Measurements from ENCODE around the gene JADE1.

The JADE1 gene

DNA sequence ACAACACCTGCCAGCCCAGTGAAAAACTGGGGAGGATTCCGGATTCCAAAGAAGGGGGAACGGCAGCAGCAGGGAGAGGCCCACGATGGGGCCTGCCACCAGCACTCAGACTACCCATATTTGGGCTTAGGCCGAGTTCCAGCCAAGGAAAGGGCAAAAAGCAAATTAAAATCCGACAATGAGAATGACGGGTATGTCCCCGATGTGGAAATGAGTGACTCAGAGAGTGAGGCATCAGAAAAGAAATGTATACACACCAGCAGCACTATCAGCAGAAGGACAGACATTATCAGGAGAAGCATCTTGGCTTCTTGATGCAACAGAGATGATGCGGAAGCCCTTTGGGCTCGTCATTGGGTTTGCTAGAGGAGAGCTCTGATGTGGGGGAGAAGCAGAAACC is 62.4 kb downstream of the JADE1 start:
- H3K4me1 ChIP-seq (ENCODE audit: control insufficient read depth, insufficient read depth, low read length, poor library complexity, severe bottlenecking) = no peaks in the 10 kb centered on the region
- no peaks in the 10 kb centered on the region for H3K9me3 ChIP-seq (ENCODE audit: control insufficient read depth, low read length)
- H3K4me3 ChIP-seq (ENCODE audit: insufficient read depth, low read depth, low read length, poor library complexity, severe bottlenecking) = no peak overlapping the region
- DNase-seq = no peak
- no peaks in the 10 kb centered on the region for H3K27me3 ChIP-seq (replicated peaks; ENCODE audit: control insufficient read depth, insufficient read depth, low read length, poor library complexity, severe bottlenecking)
- H3K27ac ChIP-seq (ENCODE audit: insufficient read depth, low read length, poor library complexity, severe bottlenecking) = no peak overlapping the region
- peaks cover 49% of the 10 kb centered on the region for H3K36me3 ChIP-seq (ENCODE audit: control insufficient read depth, insufficient read depth, low read length)

DNA sequence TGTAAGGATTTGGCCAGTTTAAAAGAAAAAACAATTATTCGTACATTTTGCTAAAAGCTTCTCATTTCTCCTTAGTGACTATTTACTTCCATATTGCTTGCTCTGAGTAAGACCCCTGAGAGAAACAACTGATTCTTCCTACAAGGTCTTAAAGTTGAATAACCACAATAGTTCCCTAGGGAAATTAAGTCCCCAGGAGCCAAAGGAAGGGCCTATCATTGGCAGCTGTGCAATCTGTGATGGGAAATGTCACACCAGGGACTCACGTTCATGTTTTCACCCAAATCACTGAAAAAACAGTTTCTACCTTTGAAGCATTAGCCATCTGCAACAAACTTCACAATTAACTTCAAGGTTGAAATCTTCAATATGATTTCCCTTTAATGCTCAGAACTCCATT is 66.7 kb downstream of the JADE1 start:
- Histone ChIP-seq H3K4me1 (ENCODE audit: control insufficient read depth, insufficient read depth, low read length, poor library complexity, severe bottlenecking) (no peaks in the 10 kb centered on the region), H3K27ac (ENCODE audit: insufficient read depth, low read length, poor library complexity, severe bottlenecking) (no peak overlapping the region), H3K9me3 (ENCODE audit: control insufficient read depth, low read length) (no peaks in the 10 kb centered on the region), H3K4me3 (ENCODE audit: insufficient read depth, low read depth, low read length, poor library complexity, severe bottlenecking) (no peak overlapping the region), H3K36me3 (ENCODE audit: control insufficient read depth, insufficient read depth, low read length) (peaks cover 19% of the 10 kb centered on the region), H3K27me3 (replicated peaks; ENCODE audit: control insufficient read depth, insufficient read depth, low read length, poor library complexity, severe bottlenecking) (no peaks in the 10 kb centered on the region)
- no peak for DNase-seq

DNA sequence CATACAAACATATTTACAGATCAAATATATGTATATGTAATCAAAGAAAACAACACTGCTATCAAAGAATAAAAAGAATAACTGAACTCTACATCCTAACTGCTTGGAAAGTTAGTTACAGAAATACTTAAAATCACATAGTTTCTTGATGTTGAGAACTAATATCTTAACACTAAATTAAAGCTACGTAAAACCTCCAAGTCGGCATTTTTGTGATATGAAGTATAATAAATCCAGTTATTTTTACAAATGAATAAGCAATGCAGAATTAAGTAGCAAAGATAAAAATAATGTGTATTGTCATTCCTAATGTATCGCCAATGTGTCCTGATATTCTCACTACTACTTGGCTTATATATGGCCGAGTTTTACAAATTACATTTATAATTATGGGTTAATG is 68.4 kb downstream of the JADE1 start:
- peaks cover 5% of the 10 kb centered on the region for H3K36me3 ChIP-seq (ENCODE audit: control insufficient read depth, insufficient read depth, low read length)
- DNase-seq = no peak
- H3K9me3 ChIP-seq (ENCODE audit: control insufficient read depth, low read length) = no peaks in the 10 kb centered on the region

GRCh38 chr4:128879283-128879682 is 69.8 kb downstream of the JADE1 start:
- Histone ChIP-seq H3K27ac (ENCODE audit: insufficient read depth, low read length, poor library complexity, severe bottlenecking) (no peak overlapping the region), H3K4me3 (ENCODE audit: insufficient read depth, low read depth, low read length, poor library complexity, severe bottlenecking) (no peak overlapping the region), H3K4me1 (ENCODE audit: control insufficient read depth, insufficient read depth, low read length, poor library complexity, severe bottlenecking) (no peaks in the 10 kb centered on the region), H3K9me3 (ENCODE audit: control insufficient read depth, low read length) (no peaks in the 10 kb centered on the region), H3K27me3 (replicated peaks; ENCODE audit: control insufficient read depth, insufficient read depth, low read length, poor library complexity, severe bottlenecking) (no peaks in the 10 kb centered on the region), H3K36me3 (ENCODE audit: control insufficient read depth, insufficient read depth, low read length) (no peaks in the 10 kb centered on the region)
- DNase-seq = no peak

More for the DNA sequence above, 68.4 kb downstream of the JADE1 start:
- H3K27ac ChIP-seq (ENCODE audit: insufficient read depth, low read length, poor library complexity, severe bottlenecking) = no peak overlapping the region
- H3K4me3 ChIP-seq (ENCODE audit: insufficient read depth, low read depth, low read length, poor library complexity, severe bottlenecking) = no peak overlapping the region
- no peaks in the 10 kb centered on the region for H3K27me3 ChIP-seq (replicated peaks; ENCODE audit: control insufficient read depth, insufficient read depth, low read length, poor library complexity, severe bottlenecking)
- H3K4me1 ChIP-seq (ENCODE audit: control insufficient read depth, insufficient read depth, low read length, poor library complexity, severe bottlenecking) = no peaks in the 10 kb centered on the region

DNA sequence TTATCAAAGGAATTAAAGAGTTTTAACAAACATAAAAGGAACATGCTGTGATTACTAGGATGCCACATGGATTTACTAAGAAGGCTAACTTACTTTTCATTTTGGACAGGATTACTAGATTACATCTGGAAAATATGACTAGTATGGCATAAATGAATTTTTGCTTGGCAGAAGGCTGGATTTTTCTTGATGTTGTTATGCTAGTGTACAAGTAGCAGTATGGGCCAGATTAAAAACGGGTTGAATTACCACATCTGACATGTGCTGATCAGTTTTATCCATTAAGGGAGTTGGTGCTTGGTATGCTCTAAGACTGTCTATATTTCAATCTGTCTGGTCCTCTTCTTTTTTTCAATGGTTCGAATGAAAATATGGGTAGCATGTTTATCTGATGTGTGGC is 70.5 kb downstream of the JADE1 start:
- DNase-seq = no peak
- H3K27ac ChIP-seq (ENCODE audit: insufficient read depth, low read length, poor library complexity, severe bottlenecking) = no peak overlapping the region
- no peaks in the 10 kb centered on the region for H3K36me3 ChIP-seq (ENCODE audit: control insufficient read depth, insufficient read depth, low read length)
- no peak overlapping the region for H3K4me3 ChIP-seq (ENCODE audit: insufficient read depth, low read depth, low read length, poor library complexity, severe bottlenecking)
- no peaks in the 10 kb centered on the region for H3K4me1 ChIP-seq (ENCODE audit: control insufficient read depth, insufficient read depth, low read length, poor library complexity, severe bottlenecking)
- H3K27me3 ChIP-seq (replicated peaks; ENCODE audit: control insufficient read depth, insufficient read depth, low read length, poor library complexity, severe bottlenecking) = no peaks in the 10 kb centered on the region
- H3K9me3 ChIP-seq (ENCODE audit: control insufficient read depth, low read length) = no peaks in the 10 kb centered on the region

DNA sequence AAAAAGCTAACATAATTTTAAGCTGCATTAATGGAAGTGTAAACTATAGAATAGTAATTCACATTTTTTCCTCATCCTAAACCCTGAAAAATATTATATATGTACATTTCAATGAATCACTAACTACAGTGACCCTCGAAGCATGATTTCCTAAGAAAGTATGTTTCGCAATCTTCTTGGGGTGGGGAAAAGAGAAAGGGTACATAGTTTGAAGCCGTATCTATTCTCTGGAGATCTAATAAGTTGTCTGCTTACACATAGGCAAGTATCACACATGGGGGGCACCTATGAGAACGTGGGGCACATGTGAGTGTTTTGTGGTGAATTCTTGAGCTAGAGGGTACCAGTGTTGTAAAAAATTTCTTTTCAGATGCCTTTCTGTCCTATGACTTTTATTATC is 71.2 kb downstream of the JADE1 start:
- Histone ChIP-seq H3K27ac (ENCODE audit: insufficient read depth, low read length, poor library complexity, severe bottlenecking) (no peak overlapping the region), H3K4me1 (ENCODE audit: control insufficient read depth, insufficient read depth, low read length, poor library complexity, severe bottlenecking) (no peaks in the 10 kb centered on the region), H3K4me3 (ENCODE audit: insufficient read depth, low read depth, low read length, poor library complexity, severe bottlenecking) (no peak overlapping the region), H3K9me3 (ENCODE audit: control insufficient read depth, low read length) (no peaks in the 10 kb centered on the region), H3K36me3 (ENCODE audit: control insufficient read depth, insufficient read depth, low read length) (no peaks in the 10 kb centered on the region), H3K27me3 (replicated peaks; ENCODE audit: control insufficient read depth, insufficient read depth, low read length, poor library complexity, severe bottlenecking) (no peaks in the 10 kb centered on the region)
- no peak for DNase-seq

- no peak for DNase-seq
- H3K27ac ChIP-seq (ENCODE audit: insufficient read depth, low read length, poor library complexity, severe bottlenecking) = no peak overlapping the region
- H3K4me1 ChIP-seq (ENCODE audit: control insufficient read depth, insufficient read depth, low read length, poor library complexity, severe bottlenecking) = no peaks in the 10 kb centered on the region
- H3K4me3 ChIP-seq (ENCODE audit: insufficient read depth, low read depth, low read length, poor library complexity, severe bottlenecking) = no peak overlapping the region
- H3K36me3 ChIP-seq (ENCODE audit: control insufficient read depth, insufficient read depth, low read length) = no peaks in the 10 kb centered on the region
- H3K9me3 ChIP-seq (ENCODE audit: control insufficient read depth, low read length) = no peaks in the 10 kb centered on the region
- no peaks in the 10 kb centered on the region for H3K27me3 ChIP-seq (replicated peaks; ENCODE audit: control insufficient read depth, insufficient read depth, low read length, poor library complexity, severe bottlenecking)
Measured at GRCh38 chr4:128904821-128905220, 95.3 kb downstream of the JADE1 start.

- Histone ChIP-seq H3K27me3 (replicated peaks; ENCODE audit: control insufficient read depth, insufficient read depth, low read length, poor library complexity, severe bottlenecking) (no peaks in the 10 kb centered on the region), H3K36me3 (ENCODE audit: control insufficient read depth, insufficient read depth, low read length) (no peaks in the 10 kb centered on the region), H3K9me3 (ENCODE audit: control insufficient read depth, low read length) (no peaks in the 10 kb centered on the region), H3K27ac (ENCODE audit: insufficient read depth, low read length, poor library complexity, severe bottlenecking) (no peak overlapping the region), H3K4me3 (ENCODE audit: insufficient read depth, low read depth, low read length, poor library complexity, severe bottlenecking) (no peak overlapping the region), H3K4me1 (ENCODE audit: control insufficient read depth, insufficient read depth, low read length, poor library complexity, severe bottlenecking) (no peaks in the 10 kb centered on the region)
- DNase-seq = no peak
Measured at GRCh38 chr4:128906581-128906980, 97.1 kb downstream of the JADE1 start.

- no peaks in the 10 kb centered on the region for H3K36me3 ChIP-seq (ENCODE audit: control insufficient read depth, insufficient read depth, low read length)
- no peak for DNase-seq
- no peak overlapping the region for H3K4me3 ChIP-seq (ENCODE audit: insufficient read depth, low read depth, low read length, poor library complexity, severe bottlenecking)
- no peaks in the 10 kb centered on the region for H3K4me1 ChIP-seq (ENCODE audit: control insufficient read depth, insufficient read depth, low read length, poor library complexity, severe bottlenecking)
- H3K27ac ChIP-seq (ENCODE audit: insufficient read depth, low read length, poor library complexity, severe bottlenecking) = no peak overlapping the region
- no peaks in the 10 kb centered on the region for H3K27me3 ChIP-seq (replicated peaks; ENCODE audit: control insufficient read depth, insufficient read depth, low read length, poor library complexity, severe bottlenecking)
- H3K9me3 ChIP-seq (ENCODE audit: control insufficient read depth, low read length) = no peaks in the 10 kb centered on the region
Measured at GRCh38 chr4:128907981-128908380, 98.5 kb downstream of the JADE1 start.

GRCh38 chr4:128908735-128909134 is 99.2 kb downstream of the JADE1 start:
- DNase-seq = no peak
- Histone ChIP-seq H3K4me1 (ENCODE audit: control insufficient read depth, insufficient read depth, low read length, poor library complexity, severe bottlenecking) (no peaks in the 10 kb centered on the region), H3K4me3 (ENCODE audit: insufficient read depth, low read depth, low read length, poor library complexity, severe bottlenecking) (no peak overlapping the region), H3K27ac (ENCODE audit: insufficient read depth, low read length, poor library complexity, severe bottlenecking) (no peak overlapping the region), H3K9me3 (ENCODE audit: control insufficient read depth, low read length) (no peaks in the 10 kb centered on the region), H3K36me3 (ENCODE audit: control insufficient read depth, insufficient read depth, low read length) (no peaks in the 10 kb centered on the region), H3K27me3 (replicated peaks; ENCODE audit: control insufficient read depth, insufficient read depth, low read length, poor library complexity, severe bottlenecking) (no peaks in the 10 kb centered on the region)

DNA sequence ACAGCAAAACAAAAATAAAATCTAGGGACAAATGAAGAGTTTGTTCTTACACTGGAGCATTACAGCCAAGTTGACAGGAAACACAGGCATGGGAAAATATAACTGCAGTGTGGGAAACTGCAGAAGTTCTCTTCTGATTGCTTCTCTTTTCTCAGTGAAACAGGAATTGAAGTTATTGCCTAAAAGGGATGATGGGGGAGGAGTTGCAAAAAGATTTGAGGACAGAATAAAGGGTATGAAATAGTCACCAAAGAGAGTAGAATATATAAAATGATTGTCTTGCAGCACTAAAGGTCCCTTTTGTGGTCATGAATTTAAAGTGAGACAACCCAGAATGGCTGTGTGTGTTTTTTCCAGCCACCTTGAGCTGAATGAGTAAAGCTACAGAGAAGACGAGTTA is 103.7 kb downstream of the JADE1 start:
- no peaks in the 10 kb centered on the region for H3K36me3 ChIP-seq (ENCODE audit: control insufficient read depth, insufficient read depth, low read length)
- H3K27ac ChIP-seq (ENCODE audit: insufficient read depth, low read length, poor library complexity, severe bottlenecking) = no peak overlapping the region
- H3K4me1 ChIP-seq (ENCODE audit: control insufficient read depth, insufficient read depth, low read length, poor library complexity, severe bottlenecking) = no peaks in the 10 kb centered on the region
- no peaks in the 10 kb centered on the region for H3K27me3 ChIP-seq (replicated peaks; ENCODE audit: control insufficient read depth, insufficient read depth, low read length, poor library complexity, severe bottlenecking)
- DNase-seq = no peak
- H3K9me3 ChIP-seq (ENCODE audit: control insufficient read depth, low read length) = no peaks in the 10 kb centered on the region
- H3K4me3 ChIP-seq (ENCODE audit: insufficient read depth, low read depth, low read length, poor library complexity, severe bottlenecking) = no peak overlapping the region
